Measurements from ENCODE around the gene CPNE6.
"Not testable (repeated sequence)": the region's sequence is repeated elsewhere in the genome, so short reads cannot be mapped to it uniquely, and the experiment has no call there.

CPNE6 gene

GRCh38 chr14:24088095-24088494 is 16.7 kb downstream of the CPNE6 start:
- no peak for DNase-seq

- DNase-seq, result no peak
These were observed 18.5 kb downstream of the CPNE6 start for GRCh38 chr14:24089890-24090289.

- DNase-seq, result no peak
These were observed 20.7 kb downstream of the CPNE6 start for GRCh38 chr14:24092110-24092504.

GRCh38 chr14:24092505-24093206 is 21.3 kb downstream of the CPNE6 start:
- no peak for DNase-seq

GRCh38 chr14:24093207-24093900 is 22.0 kb downstream of the CPNE6 start:
- DNase-seq, result no peak

- peak; percentile 94 for DNase-seq
These were observed 22.8 kb downstream of the CPNE6 start, which contains the start of gene PCK2 for GRCh38 chr14:24093901-24094840. PCK2 (plus strand) TSS chr14:24094311; CDS start chr14:24094406, 95 bp downstream.

- no peak for DNase-seq
These were observed 23.5 kb downstream of the CPNE6 start for GRCh38 chr14:24094841-24095270.

GRCh38 chr14:24095271-24096068 is 24.1 kb downstream of the CPNE6 start:
- peak; percentile 77 for DNase-seq

GRCh38 chr14:24096545-24097181 is 25.3 kb downstream of the CPNE6 start:
- DNase-seq, result no peak

- DNase-seq, result no peak
These were observed 27.0 kb downstream of the CPNE6 start for GRCh38 chr14:24098229-24098926.

GRCh38 chr14:24098927-24099813 is 27.8 kb downstream of the CPNE6 start:
- no peak for DNase-seq

GRCh38 chr14:24100197-24100981 is 29.0 kb downstream of the CPNE6 start:
- no peak for DNase-seq

GRCh38 chr14:24100982-24101494 is 29.7 kb downstream of the CPNE6 start:
- no peak for DNase-seq

- no peak for DNase-seq
These were observed 31.1 kb downstream of the CPNE6 start for GRCh38 chr14:24102357-24103048.

- no peak for DNase-seq
These were observed 32.1 kb downstream of the CPNE6 start for GRCh38 chr14:24103451-24103850.

GRCh38 chr14:24105609-24106239 is 34.4 kb downstream of the CPNE6 start:
- not testable (repeated sequence) for DNase-seq

- DNase-seq, result no peak
These were observed 35.4 kb downstream of the CPNE6 start for GRCh38 chr14:24106672-24107271.

All from GDM1 (cell line).